Parathyroid adenoma (tissue), 2 donors: ENCODE measurements around the gene PAQR5.

ENCODE experiments used
- H2AFZ ChIP-seq: fragments of 300-600 bp; sonication (generic); one replicate; pipeline ENCODE4 v1.7.0; 2017; ENCODE audit warnings: antibody characterized with exemption, mild to moderate bottlenecking
- H3K27ac ChIP-seq: fragments of 300-600 bp; sonication (generic); one replicate; pipeline ENCODE4 v1.7.0; 2017
- H3K27me3 ChIP-seq: fragments of 300-600 bp; sonication (generic); one replicate; pipeline ENCODE4 v1.7.0; 2017; ENCODE audit warnings: low read length; ENCODE audit not compliant: control insufficient read depth, insufficient read depth
- H3K36me3 ChIP-seq: fragments of 300-600 bp; sonication (generic); one replicate; pipeline ENCODE4 v1.7.0; 2017; ENCODE audit warnings: low read length; ENCODE audit not compliant: control insufficient read depth, insufficient read depth
- H3K4me1 ChIP-seq: fragments of 300-600 bp; sonication (generic); one replicate; pipeline ENCODE4 v1.7.0; 2017; ENCODE audit warnings: control low read depth
- H3K4me2 ChIP-seq: fragments of 300-600 bp; sonication (generic); one replicate; pipeline ENCODE4 v1.7.0; 2017; ENCODE audit warnings: low read length
- H3K4me3 ChIP-seq: fragments of 300-600 bp; sonication (generic); one replicate; pipeline ENCODE4 v1.7.0; 2017; ENCODE audit warnings: low read depth, low read length
- H3K79me2 ChIP-seq: fragments of 300-600 bp; sonication (generic); one replicate; pipeline ENCODE4 v1.7.0; 2017; ENCODE audit warnings: control low read depth
- H3K9ac ChIP-seq: fragments of 300-600 bp; sonication (generic); one replicate; pipeline ENCODE4 v1.7.0; 2017; ENCODE audit warnings: mild to moderate bottlenecking
- H3K9me3 ChIP-seq: fragments of 300-600 bp; sonication (generic); one replicate; pipeline ENCODE4 v1.7.0; 2017; ENCODE audit warnings: low read length; ENCODE audit not compliant: control insufficient read depth
- TF ChIP-seq, protein P1 (sequence below): fragments of 300-600 bp; sonication (generic); IDR thresholded peaks from one replicate; pipeline ENCODE4 v1.7.0; 2017; ENCODE audit warnings: antibody characterized with exemption, mild to moderate bottlenecking
- donor health status: primary hyperparathyroidism.

The PAQR5 gene

DNA sequence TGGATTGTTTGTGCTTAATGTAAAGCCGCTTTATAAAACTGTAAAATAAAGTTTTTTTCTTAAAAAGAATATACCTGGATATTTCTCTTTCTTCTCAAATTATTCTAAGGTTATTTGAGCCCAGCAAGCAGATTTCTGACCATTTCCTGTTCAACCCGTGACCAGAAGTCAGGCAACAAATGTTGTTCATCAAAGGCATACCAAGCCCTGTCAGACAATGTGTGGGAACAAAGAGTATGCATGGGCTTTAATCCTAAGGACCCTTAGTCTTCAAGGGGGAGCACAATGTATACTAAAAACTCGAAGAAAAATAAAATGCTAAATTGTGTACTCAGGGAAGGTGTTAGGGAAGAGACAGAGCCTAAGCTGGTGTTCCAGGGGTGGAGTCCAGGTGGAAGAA is 26.6 kb upstream of the PAQR5 start:
- no peak overlapping the region for H3K27ac ChIP-seq
- no peaks in the 10 kb centered on the region for H3K27me3 ChIP-seq
- TF ChIP-seq, protein P1, sequence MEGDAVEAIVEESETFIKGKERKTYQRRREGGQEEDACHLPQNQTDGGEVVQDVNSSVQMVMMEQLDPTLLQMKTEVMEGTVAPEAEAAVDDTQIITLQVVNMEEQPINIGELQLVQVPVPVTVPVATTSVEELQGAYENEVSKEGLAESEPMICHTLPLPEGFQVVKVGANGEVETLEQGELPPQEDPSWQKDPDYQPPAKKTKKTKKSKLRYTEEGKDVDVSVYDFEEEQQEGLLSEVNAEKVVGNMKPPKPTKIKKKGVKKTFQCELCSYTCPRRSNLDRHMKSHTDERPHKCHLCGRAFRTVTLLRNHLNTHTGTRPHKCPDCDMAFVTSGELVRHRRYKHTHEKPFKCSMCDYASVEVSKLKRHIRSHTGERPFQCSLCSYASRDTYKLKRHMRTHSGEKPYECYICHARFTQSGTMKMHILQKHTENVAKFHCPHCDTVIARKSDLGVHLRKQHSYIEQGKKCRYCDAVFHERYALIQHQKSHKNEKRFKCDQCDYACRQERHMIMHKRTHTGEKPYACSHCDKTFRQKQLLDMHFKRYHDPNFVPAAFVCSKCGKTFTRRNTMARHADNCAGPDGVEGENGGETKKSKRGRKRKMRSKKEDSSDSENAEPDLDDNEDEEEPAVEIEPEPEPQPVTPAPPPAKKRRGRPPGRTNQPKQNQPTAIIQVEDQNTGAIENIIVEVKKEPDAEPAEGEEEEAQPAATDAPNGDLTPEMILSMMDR, result no peak
- H3K9me3 ChIP-seq, result no peaks in the 10 kb centered on the region
- H3K9ac ChIP-seq, result no peak overlapping the region
- no peak overlapping the region for H3K4me3 ChIP-seq
- H3K4me2 ChIP-seq, result no peak overlapping the region
- peaks cover 8% of the 10 kb centered on the region for H3K4me1 ChIP-seq
- H3K36me3 ChIP-seq, result no peaks in the 10 kb centered on the region
- H3K79me2 ChIP-seq, result no peaks in the 10 kb centered on the region
- H2AFZ ChIP-seq, result no peak overlapping the region

DNA sequence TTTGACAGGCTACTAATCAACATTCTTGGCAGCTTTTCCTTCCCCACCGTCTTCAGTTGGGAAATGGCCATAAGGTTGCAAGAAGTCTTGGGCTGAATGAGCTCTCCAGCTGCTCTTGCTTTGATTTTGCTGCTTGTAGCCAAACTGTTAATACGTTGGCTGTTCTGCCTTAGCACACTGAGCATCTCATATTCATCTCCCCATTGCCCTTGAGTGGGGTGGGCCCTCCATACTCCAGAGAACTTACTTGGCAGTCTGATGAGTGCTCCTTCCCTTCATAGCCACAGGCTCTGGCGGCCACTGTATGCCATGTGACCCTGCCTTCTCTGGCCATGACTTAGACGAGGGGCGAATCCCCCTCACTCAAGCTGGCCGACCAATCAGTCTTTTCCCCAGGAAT is 25.8 kb upstream of the PAQR5 start:
- TF ChIP-seq, protein P1, result no peak
- no peaks in the 10 kb centered on the region for H3K9me3 ChIP-seq
- H3K4me3 ChIP-seq, result no peak overlapping the region
- H3K79me2 ChIP-seq, result no peaks in the 10 kb centered on the region
- H3K36me3 ChIP-seq, result no peaks in the 10 kb centered on the region
- H3K9ac ChIP-seq, result no peak overlapping the region
- no peak overlapping the region for H3K4me2 ChIP-seq
- no peak overlapping the region for H2AFZ ChIP-seq
- H3K4me1 ChIP-seq, result peaks cover 8% of the 10 kb centered on the region
- H3K27me3 ChIP-seq, result no peaks in the 10 kb centered on the region
- H3K27ac ChIP-seq, result no peak overlapping the region

DNA sequence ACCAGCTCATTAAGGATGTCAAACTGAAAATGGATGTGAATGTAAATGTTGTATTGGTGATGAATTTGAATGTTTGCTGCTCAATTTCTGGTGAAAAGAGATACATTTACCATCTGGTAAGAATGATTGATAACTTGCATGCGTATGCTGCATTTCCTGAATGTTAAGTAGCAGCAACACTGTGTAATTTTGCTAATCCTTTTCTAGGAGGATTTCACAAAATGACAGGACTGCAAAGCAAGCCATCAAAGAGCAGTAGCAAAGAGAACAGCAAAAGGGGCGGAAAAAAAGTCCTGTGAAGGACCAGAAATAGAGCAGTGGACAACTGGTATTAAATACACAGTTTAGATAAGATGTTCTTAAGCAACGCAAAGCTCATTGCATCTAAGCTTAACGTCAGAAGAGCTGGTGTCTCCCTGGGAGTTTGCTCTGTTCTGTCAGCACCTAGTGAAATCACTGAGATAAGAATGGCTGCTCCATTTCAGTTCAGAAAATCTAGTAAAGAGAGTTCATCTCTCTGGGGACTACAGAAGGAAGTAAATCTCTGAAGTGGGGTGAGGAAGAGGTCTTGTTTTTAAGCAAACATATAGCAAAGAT is 23.5 kb upstream of the PAQR5 start:
- Histone ChIP-seq H3K4me1 (peaks cover 8% of the 10 kb centered on the region), H3K27ac (no peak overlapping the region), H3K4me3 (no peak overlapping the region), H2AFZ (peak overlapping the region; percentile 64), H3K27me3 (no peaks in the 10 kb centered on the region), H3K4me2 (no peak overlapping the region), H3K9ac (no peak overlapping the region), H3K36me3 (no peaks in the 10 kb centered on the region), H3K79me2 (no peaks in the 10 kb centered on the region), H3K9me3 (no peaks in the 10 kb centered on the region)
- TF ChIP-seq, protein P1, result no peak

DNA sequence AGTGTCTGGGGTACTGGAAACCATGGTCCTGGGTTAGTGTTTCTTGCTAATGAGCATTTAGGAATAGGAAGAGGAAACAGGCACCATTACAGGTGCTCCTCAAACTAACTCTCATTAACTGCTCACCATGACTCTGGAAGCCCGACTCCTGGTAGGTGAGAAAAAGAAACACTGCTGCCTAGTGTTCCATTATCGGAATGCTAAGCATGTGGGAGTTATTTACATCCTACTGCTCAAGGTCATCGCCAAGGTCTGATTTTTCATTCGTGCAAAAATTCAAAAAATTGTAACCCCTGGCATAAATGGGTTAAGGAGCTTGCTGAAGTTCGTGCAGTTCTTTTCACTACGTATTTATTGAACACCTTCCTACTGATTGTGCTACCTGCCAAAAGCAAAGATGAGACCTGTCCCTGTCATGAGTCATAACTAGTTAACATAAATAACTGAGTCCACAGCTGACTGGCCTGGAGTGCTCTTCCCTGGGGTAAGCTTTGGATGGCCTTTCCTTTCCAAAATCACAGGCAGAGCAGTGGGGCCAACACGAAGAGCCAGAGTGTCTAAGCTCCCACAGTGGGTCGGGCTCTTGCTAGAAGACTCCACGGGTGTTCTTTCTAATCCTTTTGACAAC is 22.7 kb upstream of the PAQR5 start:
- no peak overlapping the region for H3K4me3 ChIP-seq
- no peaks in the 10 kb centered on the region for H3K27me3 ChIP-seq
- peak overlapping the region; percentile 64 for H2AFZ ChIP-seq
- no peak overlapping the region for H3K4me2 ChIP-seq
- no peak overlapping the region for H3K27ac ChIP-seq
- peaks cover 8% of the 10 kb centered on the region for H3K4me1 ChIP-seq
- H3K9me3 ChIP-seq, result no peaks in the 10 kb centered on the region
- TF ChIP-seq, protein P1, result no peak
- H3K79me2 ChIP-seq, result no peaks in the 10 kb centered on the region
- H3K9ac ChIP-seq, result no peak overlapping the region
- no peaks in the 10 kb centered on the region for H3K36me3 ChIP-seq

DNA sequence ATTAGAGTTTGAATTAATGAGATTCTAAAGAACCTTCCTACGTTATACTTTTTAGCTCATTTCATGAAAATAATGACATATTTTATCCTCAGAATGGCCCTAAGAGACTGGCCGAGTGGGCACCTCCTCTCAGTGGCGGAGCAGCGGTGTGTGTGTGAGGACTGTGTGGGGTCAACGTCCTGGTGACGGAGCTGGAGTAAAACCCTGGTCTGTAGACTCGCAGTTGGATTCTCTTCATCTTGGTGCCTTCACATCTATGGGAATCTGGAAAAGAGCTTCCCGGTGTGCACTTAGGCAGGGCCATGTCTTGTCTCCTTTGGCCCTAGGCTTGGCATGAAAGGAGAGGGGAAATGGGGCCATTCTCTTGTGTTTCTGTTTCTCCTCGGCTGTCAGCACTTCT is 21.4 kb upstream of the PAQR5 start:
- Histone ChIP-seq H3K4me2 (no peak overlapping the region), H3K27me3 (no peaks in the 10 kb centered on the region), H3K36me3 (no peaks in the 10 kb centered on the region), H3K9me3 (no peaks in the 10 kb centered on the region), H3K4me3 (no peak overlapping the region), H3K27ac (no peak overlapping the region), H3K4me1 (peaks cover 8% of the 10 kb centered on the region), H2AFZ (no peak overlapping the region), H3K9ac (no peak overlapping the region), H3K79me2 (no peaks in the 10 kb centered on the region)
- TF ChIP-seq, protein P1, result no peak
